ENCODE measurements around the gene ZC2HC1B.

ZC2HC1B gene

GRCh38 chr6:143961886-143962878 is 97.9 kb downstream of the ZC2HC1B start:
- no peak for DNase-seq (ENCODE audit: low read depth)

DNA sequence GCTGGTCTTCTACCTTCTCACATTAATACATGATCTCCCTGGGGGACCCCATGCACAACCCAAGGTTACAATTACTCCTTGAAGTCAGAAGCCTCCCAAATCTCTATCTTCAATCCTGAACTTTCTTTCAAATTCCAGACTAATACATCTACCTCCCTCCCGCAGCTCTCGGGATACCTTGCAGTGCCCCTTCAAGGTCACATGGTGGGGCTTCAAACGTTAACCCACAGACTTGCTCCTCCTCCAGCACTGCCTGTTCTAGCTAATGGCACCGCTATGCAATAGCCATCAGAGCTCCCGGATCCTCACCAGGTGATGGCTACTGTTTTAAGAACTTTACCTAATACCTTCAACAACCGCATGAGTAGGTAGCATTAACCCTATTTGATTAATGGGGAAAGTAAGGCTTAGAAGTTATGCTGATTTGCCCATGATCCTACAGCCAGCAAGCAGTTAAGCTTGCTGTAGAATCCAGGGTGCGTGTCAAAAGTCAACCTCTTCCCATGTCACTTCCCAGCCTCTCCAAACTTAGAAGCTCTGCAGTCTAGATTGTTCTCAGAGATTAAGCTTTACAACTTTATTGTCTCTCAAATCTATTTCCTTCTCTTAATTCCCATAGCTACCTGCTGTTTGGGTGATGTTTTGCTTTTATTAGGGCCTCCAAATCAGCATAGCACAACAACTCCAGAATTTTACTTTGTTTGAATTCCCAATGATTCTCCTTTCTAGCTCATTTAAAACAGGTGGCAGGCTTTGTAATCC is 99.1 kb downstream of the ZC2HC1B start:
- DNase-seq (ENCODE audit: low read depth) = no peak

DNA sequence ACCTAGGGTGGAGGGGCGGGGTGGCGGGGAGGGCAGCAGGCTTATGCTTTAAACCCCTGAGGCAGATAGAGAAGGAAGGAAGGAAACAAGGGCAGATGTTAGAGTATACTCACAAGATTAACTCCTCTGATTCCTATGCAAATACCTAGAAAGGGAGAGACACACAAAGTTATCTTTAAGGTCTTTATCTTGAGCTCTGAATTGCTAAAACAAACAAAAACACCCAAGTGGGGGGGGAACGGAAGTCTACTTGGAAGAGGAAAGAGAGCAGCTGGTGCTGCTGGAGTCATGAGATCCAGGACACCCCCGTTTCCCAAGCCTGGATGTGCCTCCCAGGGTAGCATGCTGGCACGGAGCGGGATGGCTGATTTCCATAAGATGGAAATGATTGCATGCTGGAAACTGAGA is 100.4 kb downstream of the ZC2HC1B start:
- DNase-seq (ENCODE audit: low read depth) = no peak

DNA sequence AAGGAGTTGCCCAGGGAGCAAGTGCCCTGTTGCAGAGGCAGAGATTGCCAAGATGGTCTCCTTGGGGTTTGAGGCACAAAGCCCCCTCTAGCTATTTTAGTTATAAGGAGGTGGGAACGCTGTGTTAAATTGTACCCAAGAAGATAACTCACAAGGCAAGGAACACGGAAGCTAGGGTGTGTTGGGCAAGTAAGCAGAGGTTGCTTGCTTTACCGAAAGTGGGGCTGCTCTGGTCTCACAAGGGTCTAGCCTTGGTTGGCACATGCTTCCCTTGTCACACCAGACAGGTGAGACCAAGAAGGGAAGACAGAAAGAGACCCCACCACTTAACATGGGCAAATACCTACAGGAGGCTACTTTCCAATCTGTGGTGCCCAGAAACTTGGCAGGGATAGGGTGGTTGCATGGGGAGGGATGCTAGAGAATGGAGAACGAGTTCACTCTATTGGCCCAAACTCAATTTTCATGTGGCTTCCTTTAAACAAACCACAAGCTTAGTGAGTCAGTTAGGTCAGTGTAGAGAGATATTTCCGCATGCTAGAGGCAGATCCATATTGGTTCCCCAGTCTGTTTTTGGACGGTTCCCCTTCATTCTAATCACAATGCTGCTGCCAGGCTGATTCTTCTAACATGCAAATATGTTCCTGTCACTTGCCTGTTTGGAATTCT is 101.4 kb downstream of the ZC2HC1B start:
- DNase-seq (ENCODE audit: low read depth) = no peak

DNA sequence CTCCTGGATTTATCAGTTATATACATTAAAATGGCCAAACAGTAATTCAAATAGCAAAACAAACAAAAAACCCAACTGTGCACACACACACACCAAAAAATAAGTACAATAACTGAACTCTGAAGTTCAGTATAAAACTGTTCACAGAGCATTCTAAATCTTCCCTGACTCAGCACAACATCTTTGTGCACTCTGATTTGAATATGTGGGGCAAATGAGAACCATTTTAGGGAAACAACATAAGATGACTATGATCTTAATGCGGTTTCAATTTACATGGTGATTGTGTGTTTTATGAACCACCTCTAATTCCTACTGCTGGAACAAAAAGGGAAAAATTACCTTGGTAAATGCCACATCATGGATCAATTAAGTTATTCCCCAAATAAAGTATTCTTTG is 102.0 kb downstream of the ZC2HC1B start:
- no peak for DNase-seq (ENCODE audit: low read depth)

- DNase-seq (ENCODE audit: low read depth) = no peak
These were observed 103.6 kb downstream of the ZC2HC1B start for GRCh38 chr6:143967706-143968376.

- no peak for DNase-seq (ENCODE audit: low read depth)
These were observed 104.8 kb downstream of the ZC2HC1B start for GRCh38 chr6:143969077-143969476.

GRCh38 chr6:143970456-143971218 is 106.4 kb downstream of the ZC2HC1B start:
- DNase-seq (ENCODE audit: low read depth) = no peak

- no peak for DNase-seq (ENCODE audit: low read depth)
These were observed 107.4 kb downstream of the ZC2HC1B start for GRCh38 chr6:143971482-143972205.

GRCh38 chr6:143973097-143973966 is 109.1 kb downstream of the ZC2HC1B start:
- DNase-seq (ENCODE audit: low read depth) = no peak

GRCh38 chr6:143974089-143974488 is 109.8 kb downstream of the ZC2HC1B start:
- no peak for DNase-seq (ENCODE audit: low read depth)

DNA sequence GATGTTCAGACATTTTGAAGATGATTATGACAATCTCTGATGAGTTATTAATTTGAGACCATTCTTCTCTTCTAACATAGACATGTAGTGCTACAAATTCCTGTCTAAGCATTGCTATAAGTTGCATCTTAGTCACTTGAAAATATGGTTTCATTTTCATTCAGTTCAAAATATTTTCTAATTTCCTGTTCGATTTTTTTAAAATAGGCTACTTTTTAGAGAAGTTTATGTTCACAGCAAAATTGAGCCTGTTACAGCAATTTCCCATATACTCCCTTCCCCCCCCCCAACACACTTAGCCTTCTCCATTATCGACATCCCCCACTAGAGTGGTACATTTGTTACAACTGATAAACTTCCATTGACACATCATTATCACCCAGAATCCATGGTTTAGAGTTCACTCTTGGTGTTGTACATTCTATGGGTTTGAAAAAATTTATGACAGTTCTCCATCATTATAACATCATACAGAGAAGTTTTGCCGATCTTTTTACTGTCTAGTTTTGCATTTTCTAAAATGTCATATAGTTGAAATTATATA is 112.6 kb downstream of the ZC2HC1B start:
- DNase-seq (ENCODE audit: low read depth) = no peak

GRCh38 chr6:143980921-143981320 is 116.6 kb downstream of the ZC2HC1B start:
- no peak for DNase-seq (ENCODE audit: low read depth)

DNA sequence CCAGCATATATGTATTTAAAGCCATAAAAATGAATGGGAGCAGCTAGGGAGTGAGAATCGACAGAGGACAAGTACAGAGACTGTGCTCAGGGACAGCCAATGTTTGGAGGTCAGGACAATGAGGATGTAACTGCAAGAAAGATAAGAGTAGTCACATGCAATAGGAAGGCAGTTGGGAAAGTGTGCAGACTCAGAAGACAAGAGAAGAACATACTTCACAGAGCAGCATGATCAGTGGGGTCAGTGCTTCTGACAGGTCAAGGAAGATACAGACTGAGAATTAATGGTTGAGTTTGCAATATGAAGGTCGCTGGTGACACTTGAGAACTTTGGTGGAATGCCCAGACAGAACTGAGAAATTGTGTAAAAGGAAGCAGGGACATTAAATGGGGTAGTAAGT is 118.7 kb downstream of the ZC2HC1B start:
- no peak for DNase-seq (ENCODE audit: low read depth)

- no peak for DNase-seq (ENCODE audit: low read depth)
These were observed 120.4 kb downstream of the ZC2HC1B start for GRCh38 chr6:143984666-143985065.

DNA sequence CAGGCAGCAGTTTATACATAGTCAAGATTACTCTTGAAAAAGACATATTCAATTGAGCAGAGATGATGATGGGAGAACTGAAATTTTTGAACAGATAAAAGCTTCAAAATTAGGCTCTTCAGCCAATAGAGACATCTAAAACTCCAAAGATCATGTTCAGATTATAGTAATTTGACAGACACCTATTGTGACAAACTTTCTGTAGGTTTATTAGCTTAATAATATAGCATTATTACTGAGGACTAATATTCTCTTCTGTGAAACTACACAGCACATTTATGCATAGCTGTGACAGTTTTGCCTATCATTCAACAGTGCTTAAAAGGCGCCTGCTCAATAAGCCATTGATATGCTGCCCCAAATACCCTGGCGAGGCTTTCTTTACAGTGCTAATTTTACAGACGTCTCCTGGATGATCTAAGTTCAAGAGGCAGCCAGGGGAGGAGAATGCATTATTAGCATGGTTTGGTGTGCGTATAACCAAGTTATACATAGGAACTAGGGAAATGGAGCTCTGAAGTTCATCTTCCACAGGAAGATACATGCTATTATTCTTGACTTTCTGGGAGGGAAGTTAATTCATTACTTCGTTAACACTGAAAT is 122.3 kb downstream of the ZC2HC1B start:
- DNase-seq (ENCODE audit: low read depth) = no peak

All from activated gamma-delta T cell treated with anti-CD3 and anti-CD28 coated beads, Interleukin-2, amount 50 U/mL, for 16 hours (primary cell).